Measurements from ENCODE around the gene SH3BGRL2. TPM values are rescaled to one million over a fixed set of nuclear protein-coding genes. Genes with fewer than 3 reads are reported as not detected.
"Not testable (repeated sequence)": the region's sequence is repeated elsewhere in the genome, so short reads cannot be mapped to it uniquely, and the experiment has no call there.

Gene SH3BGRL2
- total RNA-seq, 4 donors from 2014 or later, result 54.7 to 177 (median 128) TPM

- peak; percentile 12 for DNase-seq
- Histone ChIP-seq H3K4me3 (no peak overlapping the region), H3K27ac (no peak overlapping the region), H3K9me3 (no peaks in the 10 kb centered on the region), H3K36me3 (no peaks in the 10 kb centered on the region), H3K4me1 (peaks cover 0 to 5% (median 2%) of the 10 kb centered on the region in 4 donors), H3K27me3 (no peaks in the 10 kb centered on the region)
- no peak for TF ChIP-seq POLR2AphosphoS5 (IDR thresholded peaks at IDR 0.05)
- TF ChIP-seq EP300 (IDR thresholded peaks at IDR 0.05; ENCODE audit: low read depth), result no peak
- no peak for TF ChIP-seq CTCF (IDR thresholded peaks at IDR 0.05)
- no peak for TF ChIP-seq POLR2A (IDR thresholded peaks at IDR 0.05)
- intact Hi-C loops (cut with DNase I; ENCODE audit: low total_unique reads), result no loop called here
- in situ Hi-C loops (cut with MboI; ENCODE audit: low pct_ligation_motif_present in 1 of 4, low pct_unique_long_range_greater_than_20kb in 1 of 4, low sequenced_read_pairs in 3 of 4), result no loop called here
- WGBS, 2 donors (ENCODE audit: low coverage in 1 of 2), result 36% methylated on average over 4 to 8 of the region's 8 CpGs
These were observed 106.0 kb downstream of the SH3BGRL2 start for GRCh38 chr6:79737172-79737571.

GRCh38 chr6:79742030-79742429 is 110.9 kb downstream of the SH3BGRL2 start:
- no peaks in the 10 kb centered on the region for H3K36me3 ChIP-seq
- WGBS, 2 donors (ENCODE audit: low coverage in 1 of 2), result 56 to 68% methylated on average over 2 of the region's 2 CpGs
- peaks cover 0 to 5% of the 10 kb centered on the region in 2 donors for H3K9me3 ChIP-seq
- in situ Hi-C loops (cut with MboI; ENCODE audit: low pct_ligation_motif_present in 1 of 4, low pct_unique_long_range_greater_than_20kb in 1 of 4, low sequenced_read_pairs in 3 of 4), result no loop called here
- H3K27me3 ChIP-seq, result no peaks in the 10 kb centered on the region
- DNase-seq, result no peak
- H3K4me3 ChIP-seq, result no peak overlapping the region
- intact Hi-C loops (cut with DNase I; ENCODE audit: low total_unique reads), result no loop called here
- peaks cover 0 to under 1% (median under 1%) of the 10 kb centered on the region in 4 donors for H3K4me1 ChIP-seq
- TF ChIP-seq CTCF (IDR thresholded peaks at IDR 0.05) (no peak), POLR2AphosphoS5 (IDR thresholded peaks at IDR 0.05) (no peak), EP300 (IDR thresholded peaks at IDR 0.05; ENCODE audit: low read depth) (no peak), POLR2A (IDR thresholded peaks at IDR 0.05) (no peak)
- H3K27ac ChIP-seq, result no peak overlapping the region

GRCh38 chr6:79745282-79745681 is 114.2 kb downstream of the SH3BGRL2 start:
- WGBS, 2 donors (ENCODE audit: low coverage in 1 of 2), result 91 to 100% methylated on average over 2 of the region's 2 CpGs
- H3K27me3 ChIP-seq; H3K9me3 ChIP-seq; DNase-seq; intact Hi-C loops (cut with DNase I; ENCODE audit: low total_unique reads); H3K36me3 ChIP-seq; H3K27ac ChIP-seq; H3K4me1 ChIP-seq; H3K4me3 ChIP-seq; in situ Hi-C loops (cut with MboI; ENCODE audit: low pct_ligation_motif_present in 1 of 4, low pct_unique_long_range_greater_than_20kb in 1 of 4, low sequenced_read_pairs in 3 of 4): not testable (repeated sequence)

GRCh38 chr6:79746325-79746724 is 115.2 kb downstream of the SH3BGRL2 start:
- H3K4me1 ChIP-seq; H3K27me3 ChIP-seq; H3K36me3 ChIP-seq; H3K4me3 ChIP-seq; H3K27ac ChIP-seq; DNase-seq; in situ Hi-C loops (cut with MboI; ENCODE audit: low pct_ligation_motif_present in 1 of 4, low pct_unique_long_range_greater_than_20kb in 1 of 4, low sequenced_read_pairs in 3 of 4); H3K9me3 ChIP-seq; intact Hi-C loops (cut with DNase I; ENCODE audit: low total_unique reads): not testable (repeated sequence)
- 90 to 100% methylated on average over 2 to 3 of the region's 3 CpGs for WGBS, 2 donors (ENCODE audit: low coverage in 1 of 2)

GRCh38 chr6:79750806-79751205 is 119.7 kb downstream of the SH3BGRL2 start:
- in situ Hi-C loops (cut with MboI; ENCODE audit: low pct_ligation_motif_present in 1 of 4, low pct_unique_long_range_greater_than_20kb in 1 of 4, low sequenced_read_pairs in 3 of 4) (no loop called here), intact Hi-C loops (cut with DNase I; ENCODE audit: low total_unique reads) (no loop called here)
- Histone ChIP-seq H3K4me1 (no peaks in the 10 kb centered on the region), H3K4me3 (no peak overlapping the region), H3K27ac (no peak overlapping the region), H3K27me3 (peaks cover 5% of the 10 kb centered on the region), H3K36me3 (no peaks in the 10 kb centered on the region), H3K9me3 (no peaks in the 10 kb centered on the region)
- no peak for TF ChIP-seq EP300 (IDR thresholded peaks at IDR 0.05; ENCODE audit: low read depth)
- no peak for TF ChIP-seq CTCF (IDR thresholded peaks at IDR 0.05)
- TF ChIP-seq POLR2A (IDR thresholded peaks at IDR 0.05), result no peak
- WGBS, 2 donors (ENCODE audit: low coverage in 1 of 2), result 45 to 61% methylated on average over 4 of the region's 4 CpGs
- no peak for DNase-seq

Other genes with a start within 250 kb of the SH3BGRL2 start
- 1 to 10 TPM in 2 of 4 donors, under 1 TPM in 1, not detected in 1; 0.37 to 2.2 (median 1.6) TPM for gene LCA5, start 93.9 kb upstream of the SH3BGRL2 start, total RNA-seq